Stimulated activated CD4-positive, alpha-beta T cell treated with anti-CD3 and anti-CD28 coated beads, Interleukin-1b, Interleukin-23, amount 100 ng/mL, for 1 hour (primary cell): ENCODE data around the gene RDH11.

ENCODE experiments used
- DNase-seq, 2 donors: peaks; one replicate each; pipeline ENCODE4 v3.0.0-alpha.2; 2020; ENCODE audit warnings: low read depth in 2 of 2

Gene RDH11

GRCh38 chr14:67650151-67650550 is 45.4 kb downstream of the RDH11 start:
- DNase-seq, result no peak

- DNase-seq, result no peak
These were observed 49.4 kb downstream of the RDH11 start for GRCh38 chr14:67646131-67646530.

GRCh38 chr14:67645414-67645813 is 50.1 kb downstream of the RDH11 start:
- no peak for DNase-seq

DNA sequence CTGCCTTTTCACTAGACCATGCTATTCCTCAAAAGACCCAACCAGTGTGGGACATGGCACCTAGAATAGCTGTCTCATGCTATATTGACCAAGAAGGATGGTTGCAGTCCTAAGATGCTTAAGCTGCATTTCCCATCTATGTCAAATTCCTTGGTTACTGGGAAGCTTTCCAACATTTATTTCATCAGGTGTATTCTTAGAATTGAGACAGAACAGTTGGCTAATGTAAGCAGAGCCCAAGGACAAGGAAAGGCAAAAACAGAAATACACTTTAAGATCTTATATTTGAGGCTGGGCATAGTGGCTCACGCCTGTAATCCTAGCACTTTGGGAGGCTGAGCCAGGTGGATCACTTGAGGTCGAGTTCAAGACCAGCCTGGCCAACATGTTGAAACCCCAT is 51.1 kb downstream of the RDH11 start:
- no peak for DNase-seq

- DNase-seq, result no peak
These were observed 51.9 kb downstream of the RDH11 start for GRCh38 chr14:67643713-67644112.

DNA sequence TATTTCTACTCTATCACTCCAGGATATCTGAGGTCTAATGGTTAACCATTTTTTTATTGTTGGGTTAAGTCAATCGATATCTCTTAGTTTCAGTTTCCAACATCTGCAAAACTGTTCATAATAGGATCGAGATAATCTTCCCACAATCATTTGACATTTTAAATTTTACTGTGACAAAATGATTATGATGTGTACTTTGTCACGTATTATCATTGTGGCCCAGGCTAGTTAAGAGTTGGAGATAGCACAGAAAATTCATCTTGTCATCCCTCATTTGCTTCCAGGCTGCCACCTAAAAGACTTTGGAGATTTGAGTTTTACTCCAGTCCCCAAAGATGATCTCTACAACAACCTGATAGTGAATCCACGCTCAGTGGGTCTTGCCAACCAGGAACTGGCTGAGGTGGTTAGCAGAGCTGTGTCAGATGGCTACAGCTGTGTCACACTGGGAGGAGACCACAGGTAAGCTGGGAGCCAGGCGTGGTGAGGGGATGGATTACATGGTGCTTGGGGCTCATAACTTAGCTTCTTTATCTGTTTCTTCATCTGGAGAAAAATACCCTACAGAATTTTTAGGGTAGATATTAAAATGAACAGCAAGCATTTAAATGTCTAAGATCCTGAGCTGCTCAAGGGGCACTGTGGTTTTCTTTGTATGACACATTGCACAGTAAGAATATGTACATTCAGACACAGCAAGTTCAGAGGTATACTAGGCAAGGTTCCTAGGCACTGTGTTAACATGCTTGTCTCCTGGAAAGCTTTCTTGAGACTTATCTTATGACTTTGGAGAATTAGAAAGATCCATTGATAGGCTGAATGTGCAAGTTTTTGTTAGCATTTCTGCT is 53.4 kb downstream of the RDH11 start:
- DNase-seq, result no peak

DNA sequence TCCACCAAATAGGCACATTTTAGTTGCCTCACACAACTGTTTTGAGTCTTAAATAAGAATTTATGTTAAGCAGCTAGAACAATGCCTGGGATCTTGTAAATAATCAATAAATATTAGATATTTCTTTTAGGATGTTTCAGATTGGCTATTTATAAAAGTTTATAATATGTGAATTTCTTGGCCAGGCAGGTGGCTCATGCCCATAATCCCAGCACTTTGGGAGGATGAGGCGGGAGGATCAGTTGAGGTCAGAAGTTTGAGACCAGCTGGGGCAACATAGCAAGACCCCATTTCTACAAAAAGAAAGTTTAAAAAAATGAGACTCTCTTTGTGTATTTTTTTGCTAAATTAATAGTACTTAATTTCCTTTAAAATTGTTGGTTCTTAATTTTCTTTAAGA is 54.1 kb downstream of the RDH11 start:
- DNase-seq, result no peak

DNA sequence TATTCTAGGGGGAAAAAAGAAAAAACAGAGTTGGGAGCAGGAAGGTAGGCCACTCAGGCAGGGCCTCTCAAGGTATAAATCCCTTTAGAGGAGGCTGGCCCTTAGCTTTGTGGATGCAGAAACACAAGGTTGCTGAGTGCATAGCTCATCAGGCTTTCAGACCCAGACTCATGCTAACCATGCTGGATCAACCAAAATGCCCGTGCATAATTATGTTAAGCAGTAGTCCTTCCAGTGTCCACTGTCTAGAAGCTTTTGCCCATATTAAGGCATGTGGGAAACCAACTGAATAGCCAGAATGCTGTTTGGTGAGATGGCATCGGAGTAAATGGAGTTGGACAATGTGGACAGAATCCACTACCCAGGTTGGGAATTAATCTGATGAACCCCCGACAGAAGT is 56.9 kb downstream of the RDH11 start:
- no peak for DNase-seq

DNA sequence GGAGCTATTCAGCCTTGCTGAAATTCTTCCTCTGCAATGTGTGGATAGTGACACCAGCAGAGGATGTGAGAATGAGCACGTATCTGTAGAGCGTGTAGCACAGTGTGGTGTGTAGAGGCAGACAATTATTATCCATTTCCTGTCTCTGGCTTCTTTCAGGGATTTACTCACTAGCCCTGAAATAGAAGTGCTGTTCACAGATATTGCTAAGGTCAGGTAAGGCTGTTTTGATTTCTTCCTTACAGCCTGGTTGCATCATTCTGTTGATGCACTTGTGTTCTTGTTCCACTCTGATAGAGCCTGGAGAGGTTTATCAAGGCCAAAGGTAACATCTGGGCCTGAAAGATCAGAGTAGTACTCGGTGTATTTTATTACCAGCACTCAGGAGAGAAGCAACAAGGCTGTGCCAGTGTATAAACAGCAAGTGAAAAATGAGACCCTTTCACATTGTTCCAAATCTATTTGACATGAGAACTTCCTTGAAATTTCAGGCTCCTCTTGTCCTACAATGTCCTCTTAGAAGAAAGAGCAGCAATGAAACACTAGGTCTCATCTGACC is 59.1 kb downstream of the RDH11 start:
- no peak for DNase-seq

DNA sequence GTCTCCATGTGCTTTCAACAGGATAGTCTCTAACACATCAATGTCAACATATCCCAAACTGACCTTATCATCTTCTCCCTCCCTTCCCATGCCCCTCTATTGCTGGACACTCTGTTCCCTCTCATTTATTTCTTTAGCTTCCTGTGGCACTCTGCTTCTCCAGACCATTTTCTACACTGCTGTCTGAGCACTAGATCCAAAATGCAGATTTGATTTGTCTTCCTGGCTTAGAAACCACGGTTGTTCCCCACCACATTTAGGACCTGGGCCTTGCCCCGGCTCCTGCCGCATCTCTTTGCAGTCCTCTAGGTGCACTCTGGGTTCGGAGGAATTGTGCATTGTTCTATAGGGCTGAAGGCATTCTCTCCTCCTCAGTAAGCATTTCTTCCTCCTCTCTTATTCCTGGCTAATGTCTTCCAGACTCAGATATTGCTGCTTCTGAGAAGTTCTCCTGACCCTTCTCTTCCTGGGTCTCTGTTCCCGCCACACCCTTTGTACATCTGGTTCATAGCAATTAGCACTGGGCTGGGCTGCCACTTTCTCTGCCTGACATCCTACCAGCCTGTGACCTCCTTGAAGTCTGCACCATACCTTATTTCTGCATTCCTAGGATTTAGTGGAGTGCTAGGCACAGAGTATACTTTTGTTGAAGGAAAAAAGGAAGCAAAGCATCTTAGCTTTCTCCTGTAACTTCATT is 62.0 kb downstream of the RDH11 start:
- DNase-seq, result no peak

- no peak for DNase-seq
These were observed 64.6 kb downstream of the RDH11 start for GRCh38 chr14:67630938-67631337.

DNA sequence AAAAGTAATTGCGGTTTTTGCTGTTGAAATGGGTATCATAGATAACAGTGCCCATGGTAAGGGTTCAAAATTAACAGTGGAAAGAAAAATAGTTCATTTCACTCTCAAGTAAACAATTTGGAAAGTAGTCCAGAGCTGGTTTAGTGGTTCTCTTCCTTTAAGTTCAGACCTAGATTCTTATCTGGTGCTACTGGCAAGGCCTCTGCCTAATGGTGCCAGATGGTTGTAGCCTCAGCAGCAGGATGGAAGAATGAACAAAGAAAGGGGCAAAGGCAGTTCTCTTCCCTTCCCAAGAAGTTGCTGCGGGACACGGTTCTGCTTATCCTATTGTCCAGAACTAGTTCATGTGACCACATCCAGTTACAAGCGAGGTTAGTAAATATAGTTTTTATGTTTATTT is 65.4 kb downstream of the RDH11 start:
- no peak for DNase-seq

DNA sequence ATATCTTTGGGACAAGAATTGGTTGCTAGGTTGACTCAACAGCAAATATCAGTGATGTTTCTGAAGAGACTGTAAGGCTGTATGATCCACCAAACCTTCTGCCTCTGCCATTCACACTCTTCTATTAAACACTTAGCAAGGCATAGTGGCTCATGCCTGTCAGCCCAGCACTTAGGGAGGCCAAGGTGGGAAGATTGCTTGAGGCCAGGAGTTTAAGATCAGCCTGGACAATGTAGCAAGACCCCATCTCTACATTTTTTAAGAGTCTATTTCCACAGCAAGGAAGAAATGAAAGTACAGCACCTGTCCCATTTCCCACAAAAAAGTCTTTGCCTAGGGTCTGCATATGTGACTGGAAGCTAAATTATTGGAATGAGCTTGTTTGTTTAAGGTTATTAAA is 68.0 kb downstream of the RDH11 start:
- DNase-seq, result no peak
